KOPT-K1 (cell line): Measurements from ENCODE around the gene USP3.

Source experiments
- H3K27ac ChIP-seq: fragments of 200-600 bp; sonication (generic); 2 replicates; pipeline ENCODE4 v1.5.1; 2016; ENCODE audit warnings: antibody characterized with exemption, mild to moderate bottlenecking, low read depth, low read length; ENCODE audit not compliant: poor library complexity, severe bottlenecking
- H3K36me3 ChIP-seq: fragments of 200-600 bp; sonication (generic); 2 replicates; pipeline ENCODE4 v1.5.1; 2017; ENCODE audit warnings: antibody characterized with exemption, mild to moderate bottlenecking, low read length, moderate library complexity; ENCODE audit not compliant: insufficient read depth
- H3K9me3 ChIP-seq: fragments of 200-600 bp; sonication (generic); 2 replicates; pipeline ENCODE4 v1.5.1; 2017; ENCODE audit warnings: antibody characterized with exemption, low read length, mild to moderate bottlenecking; ENCODE audit not compliant: insufficient read depth, poor library complexity, severe bottlenecking

USP3 gene

GRCh38 chr15:63628123-63628822 is 123.9 kb downstream of the USP3 start:
- peaks cover 86% of the 10 kb centered on the region for H3K36me3 ChIP-seq
- no peaks in the 10 kb centered on the region for H3K9me3 ChIP-seq
- no peak overlapping the region for H3K27ac ChIP-seq

- Histone ChIP-seq H3K36me3 (peaks cover 88% of the 10 kb centered on the region), H3K27ac (no peak overlapping the region), H3K9me3 (no peaks in the 10 kb centered on the region)
Measured at GRCh38 chr15:63630036-63630751, 125.8 kb downstream of the USP3 start.

GRCh38 chr15:63633312-63633711 is 128.9 kb downstream of the USP3 start:
- Histone ChIP-seq H3K27ac (no peak overlapping the region), H3K9me3 (no peaks in the 10 kb centered on the region), H3K36me3 (peaks cover 82% of the 10 kb centered on the region)

- Histone ChIP-seq H3K9me3 (no peaks in the 10 kb centered on the region), H3K27ac (no peak overlapping the region), H3K36me3 (peaks cover 82% of the 10 kb centered on the region)
Measured at GRCh38 chr15:63634154-63634553, 129.8 kb downstream of the USP3 start.

GRCh38 chr15:63636518-63637061 is 132.2 kb downstream of the USP3 start:
- Histone ChIP-seq H3K36me3 (peaks cover 85% of the 10 kb centered on the region), H3K9me3 (no peaks in the 10 kb centered on the region), H3K27ac (no peak overlapping the region)

- Histone ChIP-seq H3K9me3 (no peaks in the 10 kb centered on the region), H3K36me3 (peaks cover 82% of the 10 kb centered on the region), H3K27ac (no peak overlapping the region)
Measured at GRCh38 chr15:63638839-63639238, 134.4 kb downstream of the USP3 start.

- Histone ChIP-seq H3K36me3 (peaks cover 86% of the 10 kb centered on the region), H3K27ac (no peak overlapping the region), H3K9me3 (no peaks in the 10 kb centered on the region)
Measured at GRCh38 chr15:63640146-63640545, 135.8 kb downstream of the USP3 start.
